ENCODE results near the gene PCDH9.

PCDH9 gene

DNA sequence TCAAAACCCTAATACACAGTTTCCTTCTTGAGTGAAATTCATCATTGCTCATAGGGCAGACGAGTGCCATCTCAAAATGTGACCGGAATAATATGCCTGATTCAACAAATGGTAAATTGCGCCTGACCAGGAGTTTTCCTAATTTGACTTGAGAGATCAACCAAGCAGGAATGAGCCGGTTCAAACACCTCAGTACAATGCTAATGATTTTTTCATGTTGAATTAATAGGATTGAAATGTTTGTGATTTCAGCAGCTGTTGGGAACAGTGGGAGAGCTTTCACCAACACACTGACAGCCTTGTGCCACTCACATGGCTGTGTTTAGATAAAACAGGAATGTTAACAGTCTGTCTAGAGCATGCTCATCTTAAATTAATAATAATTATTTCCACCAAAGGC, 484.8 kb downstream of the PCDH9 start:
- DNase-seq, result no peak

DNA sequence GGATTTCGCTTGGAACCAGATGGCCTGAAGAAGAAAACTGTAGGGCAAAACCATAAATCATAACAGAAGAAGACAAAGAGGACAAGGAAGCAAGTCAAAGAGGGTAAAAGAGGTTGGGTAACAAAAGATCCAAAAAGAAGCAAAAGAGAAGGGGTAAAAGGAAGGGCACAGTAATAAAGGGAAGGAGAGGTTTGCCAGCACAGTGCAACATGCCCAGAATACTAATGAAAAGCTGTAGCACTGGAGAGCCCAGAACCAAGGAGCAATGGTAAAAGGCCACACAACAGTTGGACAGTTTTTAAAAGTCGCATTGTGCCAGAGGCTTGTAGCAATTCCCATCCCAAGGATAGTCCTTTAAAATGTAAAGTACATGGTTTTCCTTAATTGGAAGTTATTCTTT, 506.6 kb downstream of the PCDH9 start:
- no peak for DNase-seq

DNA sequence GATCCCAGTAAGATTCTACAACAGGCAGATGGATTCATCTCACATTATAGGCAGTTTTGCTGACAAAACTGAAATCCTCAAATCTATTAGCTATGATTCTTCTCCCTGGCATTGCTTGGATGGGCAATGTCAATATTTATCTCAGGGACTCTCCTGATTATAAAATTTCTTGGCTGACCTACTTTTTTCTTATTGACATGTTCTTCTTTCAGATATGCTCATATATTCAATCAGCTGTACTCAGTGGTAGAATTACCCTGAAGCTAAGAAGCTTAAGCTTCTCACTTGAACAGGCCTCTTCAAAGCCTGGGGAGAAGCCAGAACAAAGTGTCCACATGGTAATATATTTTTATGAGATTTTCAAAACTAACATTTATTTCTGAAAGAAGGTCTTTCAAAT, 513.6 kb downstream of the PCDH9 start:
- no peak for DNase-seq

- no peak for DNase-seq
These were observed 515.3 kb downstream of the PCDH9 start for GRCh38 chr13:66714795-66715194.

DNA sequence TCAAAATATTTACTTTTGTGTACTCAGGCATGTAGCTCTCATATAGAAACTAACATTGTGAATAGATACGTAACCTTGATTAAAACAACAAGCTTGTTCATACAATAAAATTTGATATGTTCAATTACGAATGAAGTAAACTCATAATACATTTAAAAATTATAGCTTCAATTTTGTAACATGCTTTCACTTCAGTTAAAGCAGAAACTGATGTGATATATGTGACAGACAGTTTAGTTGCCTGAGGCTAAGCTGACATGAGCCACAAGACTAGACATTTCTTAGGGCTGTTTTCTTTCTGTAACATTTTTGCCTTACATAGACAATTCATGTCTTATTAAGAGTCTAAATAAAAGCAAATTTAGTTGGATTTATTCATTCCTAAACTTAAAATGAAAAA, 526.0 kb downstream of the PCDH9 start:
- DNase-seq, result no peak

- no peak for DNase-seq
These were observed 526.5 kb downstream of the PCDH9 start for GRCh38 chr13:66703597-66703996.

- peak; percentile 3 for DNase-seq
These were observed 530.0 kb downstream of the PCDH9 start for GRCh38 chr13:66700117-66700601.

DNA sequence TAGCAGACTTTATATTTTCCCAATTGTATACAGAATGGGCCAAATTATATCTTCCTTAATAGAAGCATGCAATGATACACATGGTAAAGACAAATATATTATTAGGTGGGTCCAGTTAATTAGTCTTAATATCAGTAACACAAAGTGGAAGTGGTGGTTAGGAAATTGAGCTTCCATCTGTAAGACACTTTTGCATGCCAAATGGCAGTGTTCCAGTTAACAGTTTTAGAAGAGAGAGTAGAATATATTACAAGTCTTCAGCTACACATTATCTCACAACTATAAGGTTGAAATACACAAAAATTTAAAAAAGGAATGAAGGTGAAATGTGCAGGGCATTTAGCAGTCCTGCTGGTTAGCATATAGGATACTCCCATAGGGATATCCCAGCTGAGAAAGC, 536.5 kb downstream of the PCDH9 start:
- no peak for DNase-seq

GRCh38 chr13:66691149-66691548, 539.0 kb downstream of the PCDH9 start:
- no peak for DNase-seq

DNA sequence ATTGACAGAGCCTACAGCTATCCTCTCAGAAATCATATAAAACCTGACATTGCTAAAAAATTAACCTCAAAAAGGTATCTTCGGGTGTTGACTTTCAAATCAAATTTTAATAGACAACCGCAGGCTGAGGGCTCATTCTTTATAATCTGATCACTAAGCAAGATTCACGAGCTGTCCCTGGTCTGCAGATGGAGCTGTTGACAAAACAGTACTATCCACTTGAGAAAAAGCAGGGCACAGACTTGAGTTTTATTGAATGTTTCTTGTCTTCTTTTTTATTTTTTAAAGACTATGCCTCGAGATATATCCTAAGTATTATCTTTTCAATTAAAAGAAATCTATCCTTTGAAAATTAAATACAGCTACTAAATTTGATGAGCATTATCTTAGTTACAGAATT, 540.5 kb downstream of the PCDH9 start:
- DNase-seq, result peak; percentile 30

DNA sequence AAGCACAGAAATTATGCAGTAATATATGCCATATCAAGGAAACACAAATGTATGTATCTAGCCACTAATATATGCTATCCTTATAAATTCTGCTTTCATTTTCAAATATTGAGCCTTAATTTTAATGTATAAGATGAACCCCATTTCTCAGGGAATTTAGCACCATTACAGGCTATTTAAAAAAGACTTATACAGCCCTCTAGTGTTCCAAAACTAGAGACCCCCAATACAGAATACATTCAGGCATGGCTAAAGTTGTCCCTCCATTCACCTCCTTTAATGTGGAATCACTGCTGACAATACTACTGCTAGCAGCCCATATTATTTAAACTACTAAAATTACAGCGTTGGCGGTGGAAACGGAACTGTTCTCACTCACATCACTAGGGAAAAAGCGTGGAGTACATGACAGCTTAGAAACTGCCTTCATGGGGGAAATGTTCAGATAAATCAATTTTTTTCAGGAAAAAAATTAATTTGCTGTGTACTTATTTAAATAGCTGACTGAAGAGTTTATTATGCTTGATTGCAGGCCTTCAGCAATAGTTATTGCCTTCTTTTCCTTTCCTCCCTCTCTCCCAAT, 541.0 kb downstream of the PCDH9 start:
- DNase-seq, result peak; percentile 12

- no peak for DNase-seq
These were observed 548.7 kb downstream of the PCDH9 start for GRCh38 chr13:66681403-66681802.

GRCh38 chr13:66680031-66680430, 550.1 kb downstream of the PCDH9 start:
- no peak for DNase-seq

GRCh38 chr13:66675620-66676019, 554.5 kb downstream of the PCDH9 start:
- DNase-seq, result no peak

DNA sequence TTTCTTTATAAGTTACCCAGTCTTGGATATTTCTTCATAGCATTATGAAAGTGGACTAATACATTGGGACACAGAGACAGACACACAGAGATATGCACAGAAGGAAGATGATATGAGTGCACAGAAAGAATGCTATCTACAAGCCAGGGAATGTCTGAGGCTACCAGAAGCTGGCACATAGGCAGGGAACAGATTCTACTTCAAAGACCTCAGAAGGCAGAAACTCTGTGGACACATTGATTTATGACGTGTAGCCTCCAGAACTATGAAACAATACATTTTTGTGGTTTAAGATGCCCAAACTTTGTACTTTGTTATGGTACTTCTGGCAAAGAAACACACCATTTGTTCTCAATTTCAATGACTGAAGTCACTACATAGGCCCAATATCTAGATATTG, 556.7 kb downstream of the PCDH9 start:
- peak; percentile 83 for DNase-seq

DNA sequence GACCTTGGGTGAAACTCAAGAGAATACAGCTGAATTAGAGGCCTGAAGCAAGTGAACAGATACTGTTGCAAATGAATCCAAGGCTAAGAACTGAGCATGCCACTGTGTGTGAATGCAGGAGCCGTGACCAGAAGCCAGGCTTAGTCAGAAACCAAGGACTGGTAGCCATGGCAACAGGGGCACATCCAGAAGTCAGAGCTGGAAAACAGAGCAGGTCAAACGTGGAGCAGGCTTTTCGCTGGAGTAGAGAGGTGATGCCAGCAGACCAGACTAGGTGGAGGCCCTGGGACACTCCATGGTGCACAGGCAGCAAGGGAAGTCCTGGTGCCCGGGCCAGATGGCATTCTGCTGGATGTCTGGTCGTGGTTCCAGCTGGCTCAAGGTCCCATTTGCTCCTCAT, 564.1 kb downstream of the PCDH9 start:
- peak; percentile 80 for DNase-seq

DNA sequence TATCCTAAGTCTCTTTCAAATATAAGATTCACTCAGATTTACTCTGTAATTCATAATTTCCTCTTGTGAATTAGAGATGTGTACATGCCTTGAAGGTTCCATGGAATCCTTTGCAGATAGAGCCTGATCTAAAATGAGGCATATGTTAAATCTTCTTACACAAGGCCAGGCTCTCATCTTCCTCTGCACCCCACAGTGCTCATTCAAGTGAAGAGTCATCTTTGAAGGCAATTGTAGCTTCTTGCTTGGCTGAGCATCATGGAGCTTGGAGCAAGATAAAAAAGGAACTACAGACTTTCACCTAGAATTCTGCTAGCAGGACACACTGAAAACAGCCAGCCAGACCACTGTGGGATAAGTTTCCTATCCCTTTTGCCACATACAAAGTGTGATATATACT, 566.4 kb downstream of the PCDH9 start:
- DNase-seq, result no peak

DNA sequence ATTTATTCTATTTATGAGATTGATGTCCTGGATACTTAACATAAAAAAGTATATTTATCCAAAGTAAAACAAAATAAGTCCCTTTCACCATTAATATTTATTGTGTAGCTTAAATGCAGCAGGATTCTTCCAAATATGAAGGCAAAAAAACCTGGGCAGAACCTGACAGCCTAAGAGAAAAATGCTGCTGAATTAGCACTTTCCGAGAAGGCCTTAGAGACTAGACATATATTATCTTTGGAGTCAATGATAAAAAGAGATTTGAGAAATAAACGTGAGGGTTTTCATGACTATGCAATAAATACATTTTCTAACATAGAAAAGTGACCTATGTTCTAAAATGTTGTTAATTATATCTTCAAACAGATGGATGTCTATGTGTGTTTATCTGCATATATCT, 566.9 kb downstream of the PCDH9 start:
- no peak for DNase-seq

DNA sequence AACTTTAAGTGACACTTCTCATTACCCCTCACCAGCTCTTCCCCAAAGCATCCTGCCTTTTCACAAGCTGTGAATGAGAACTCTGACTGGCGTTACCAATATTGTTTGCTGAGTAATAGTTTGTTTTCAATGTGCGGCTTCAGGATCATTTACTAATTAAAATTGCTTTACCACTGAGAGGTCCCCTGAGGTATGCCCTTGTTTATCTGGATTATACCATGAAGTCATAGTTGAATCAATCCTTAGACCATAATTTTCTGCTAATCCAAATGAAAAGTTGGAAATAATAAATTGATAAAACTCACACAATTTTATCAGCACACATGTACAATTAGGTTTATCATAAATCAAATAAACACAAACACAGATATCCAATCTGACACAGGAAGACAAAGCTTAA, 568.8 kb downstream of the PCDH9 start:
- no peak for DNase-seq

DNA sequence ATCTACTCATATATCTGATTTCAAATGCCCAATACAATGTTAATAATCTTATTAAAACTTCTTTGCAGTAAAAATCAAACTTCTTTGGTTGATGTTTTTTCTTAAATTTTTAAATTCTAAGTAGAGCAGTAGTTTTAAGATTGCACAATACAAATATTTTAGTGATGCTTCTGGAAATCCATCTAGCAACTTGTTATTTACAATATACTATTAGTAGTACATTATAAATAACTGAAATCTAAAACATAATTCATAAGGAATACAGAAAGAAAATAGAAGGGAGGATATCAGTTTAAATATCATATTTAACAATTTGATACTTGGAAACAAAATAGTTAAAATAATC, 569.7 kb downstream of the PCDH9 start:
- DNase-seq, result no peak

DNA sequence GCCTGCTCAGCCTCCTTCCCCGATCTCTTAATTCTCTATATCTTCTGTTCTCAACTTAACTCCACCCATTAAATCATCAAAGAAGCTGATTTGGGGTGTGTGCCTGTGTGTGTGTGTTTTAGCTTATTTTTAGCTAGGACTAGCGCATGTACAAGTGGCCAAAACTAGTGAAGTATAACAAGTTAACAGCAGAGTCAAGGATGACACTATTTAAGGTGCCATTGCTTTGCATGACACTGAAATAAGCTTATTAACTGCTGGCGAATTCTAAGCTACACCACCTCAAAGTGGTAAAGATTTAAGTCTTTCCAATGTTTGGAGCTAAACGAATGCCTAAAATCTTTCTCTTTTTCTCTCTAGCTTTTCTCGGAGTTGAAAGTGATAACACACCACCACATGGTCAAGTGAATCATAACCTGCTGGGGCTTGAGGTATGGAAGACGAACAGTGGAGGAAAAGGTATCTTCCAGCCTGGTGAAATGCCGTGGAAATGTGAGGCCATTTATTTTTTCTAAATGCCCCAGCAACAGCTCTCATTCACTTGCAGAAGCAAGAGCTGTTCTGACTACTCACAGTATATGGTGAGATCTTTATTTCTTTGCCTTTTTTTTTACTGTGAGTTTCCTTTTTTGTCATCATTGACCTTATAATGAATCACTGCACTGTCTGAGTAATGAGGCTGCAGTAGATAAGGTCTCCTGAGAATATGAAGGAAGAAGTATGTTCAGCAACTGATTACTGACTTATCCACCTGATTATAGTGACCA, 570.3 kb downstream of the PCDH9 start:
- DNase-seq, result peak; percentile 61

DNA sequence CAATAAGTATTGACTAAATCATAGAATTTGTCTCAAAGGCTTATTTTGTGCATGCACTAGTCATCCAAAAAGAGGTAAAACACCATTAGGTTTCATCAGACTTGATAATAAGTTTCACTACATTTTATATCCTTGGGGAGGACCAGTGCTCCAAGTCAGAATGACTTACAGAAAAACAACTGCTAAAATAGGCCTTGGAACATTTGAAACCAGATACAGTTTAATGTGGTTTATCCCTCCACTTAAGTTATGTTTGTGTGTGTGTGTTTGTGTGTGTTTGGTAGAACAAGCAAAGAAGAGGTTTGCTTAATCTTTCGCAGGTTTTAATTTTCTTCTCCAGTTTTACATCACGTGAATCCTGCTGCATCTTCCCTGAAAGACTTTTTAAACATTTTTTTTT, 570.9 kb downstream of the PCDH9 start:
- no peak for DNase-seq

- DNase-seq, result peak; percentile 90
These were observed 572.8 kb downstream of the PCDH9 start for GRCh38 chr13:66657165-66657881.

Data from fibroblast of skin of abdomen (primary cell).